HL-60 (cell line): ENCODE data around the gene DEDD.

ENCODE experiments used
- DNase-seq, 2 experiments: peaks; one replicate each; pipeline ENCODE4 v3.0.0-alpha.2; 2010 to 2020; ENCODE audit warnings: low read depth in 1 of 2, low spot score in 1 of 2
- H3K27ac ChIP-seq: fragments of 250-450 bp; sonication (Bioruptor Pico); replicated peaks from 2 replicates; pipeline ENCODE4 v1.5.1; 2020; ENCODE audit warnings: mild to moderate bottlenecking, moderate library complexity
- H3K27me3 ChIP-seq: fragments of 250-450 bp; sonication (Bioruptor Pico); 2 replicates; pipeline ENCODE4 v1.5.1; 2021; ENCODE audit warnings: mild to moderate bottlenecking, moderate library complexity; ENCODE audit not compliant: insufficient read depth, poor library complexity, severe bottlenecking
- H3K4me3 ChIP-seq: replicated peaks from 2 replicates; pipeline ENCODE4 v1.5.1; 2011; ENCODE audit warnings: mild to moderate bottlenecking, control low read depth, low read length; ENCODE audit not compliant: insufficient read depth
- GABPA ChIP-seq: IDR thresholded peaks from 2 replicates; pipeline ENCODE4 v1.6.1; 2012; ENCODE audit warnings: low read depth
- POLR2AphosphoS5 ChIP-seq: IDR thresholded peaks from 2 replicates; pipeline ENCODE4 v1.6.1; 2012; ENCODE audit warnings: low read depth
- SPI1 ChIP-seq: IDR thresholded peaks from 2 replicates; pipeline ENCODE4 v1.6.1; 2012; ENCODE audit warnings: low read depth, mild to moderate bottlenecking, borderline replicate concordance
- TF ChIP-seq, protein P1 (sequence below): IDR thresholded peaks from 2 replicates; pipeline ENCODE4 v1.6.1; 2012; ENCODE audit warnings: low read depth; ENCODE audit not compliant: insufficient replicate concordance
- TF ChIP-seq, protein P2 (sequence below): IDR thresholded peaks from one replicate; pipeline ENCODE4 v1.5.1; 2011; ENCODE audit warnings: low read length, control low read depth, inconsistent platforms; ENCODE audit not compliant: insufficient read depth

DEDD gene

DNA sequence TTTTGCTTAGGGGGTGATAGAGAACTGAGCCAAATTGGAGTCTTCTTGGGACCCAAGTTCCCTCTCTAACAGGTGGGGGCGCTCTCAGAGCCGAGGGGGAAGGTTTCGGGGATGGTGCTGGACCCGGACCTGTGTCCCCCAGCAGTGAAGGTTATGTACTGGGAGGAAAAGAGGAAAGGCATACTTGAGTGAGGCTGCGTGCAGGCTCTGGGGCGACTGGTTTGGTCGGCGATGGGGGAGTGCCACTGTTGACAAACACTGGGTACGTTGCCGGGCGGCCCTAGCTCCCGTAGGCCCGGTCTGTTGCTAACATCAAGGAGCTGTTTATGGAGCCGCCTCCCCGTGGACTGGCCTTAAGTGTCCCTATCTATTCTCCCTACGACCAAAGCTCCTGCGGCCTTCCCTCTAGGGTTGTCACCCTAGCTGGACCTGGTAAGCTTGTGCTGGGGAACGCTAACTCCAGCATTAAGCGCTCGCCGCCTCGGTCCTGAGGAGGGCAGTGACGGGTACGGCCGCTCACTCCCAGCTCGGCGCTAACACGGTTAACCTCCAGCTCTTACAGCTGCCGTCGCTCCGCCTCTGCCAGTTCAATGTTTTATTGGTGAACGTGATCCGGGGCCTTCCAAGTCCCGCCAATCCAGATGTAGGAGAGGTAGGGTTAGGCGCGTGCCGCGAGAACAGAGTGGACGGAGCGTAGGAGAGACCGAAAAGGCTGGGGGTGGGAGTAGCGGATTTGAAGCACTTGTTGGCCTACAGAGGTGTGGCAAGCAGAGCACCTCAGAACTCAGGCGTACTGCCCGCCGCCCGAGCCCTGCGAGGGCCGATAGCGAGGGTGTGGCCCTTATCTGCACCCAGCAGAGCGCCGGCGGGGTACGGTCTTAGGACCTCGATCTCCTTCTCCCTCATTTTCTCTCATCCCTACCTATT, 33.5 kb upstream of the DEDD start, which contains the start of gene PPOX:
TSS of gene PPOX (plus strand) at position 685 of the 927 bp plus-strand sequence. CDS start 422 bp downstream, outside the sequence.
- Histone ChIP-seq H3K27ac (peak within 1 kb of the TSS; percentile 88), H3K4me3 (peak within 1 kb of the TSS; percentile 77), H3K27me3 (no peaks in the 10 kb centered on the region)
- peak; percentile 70 for TF ChIP-seq POLR2AphosphoS5
- TF ChIP-seq, protein P1, sequence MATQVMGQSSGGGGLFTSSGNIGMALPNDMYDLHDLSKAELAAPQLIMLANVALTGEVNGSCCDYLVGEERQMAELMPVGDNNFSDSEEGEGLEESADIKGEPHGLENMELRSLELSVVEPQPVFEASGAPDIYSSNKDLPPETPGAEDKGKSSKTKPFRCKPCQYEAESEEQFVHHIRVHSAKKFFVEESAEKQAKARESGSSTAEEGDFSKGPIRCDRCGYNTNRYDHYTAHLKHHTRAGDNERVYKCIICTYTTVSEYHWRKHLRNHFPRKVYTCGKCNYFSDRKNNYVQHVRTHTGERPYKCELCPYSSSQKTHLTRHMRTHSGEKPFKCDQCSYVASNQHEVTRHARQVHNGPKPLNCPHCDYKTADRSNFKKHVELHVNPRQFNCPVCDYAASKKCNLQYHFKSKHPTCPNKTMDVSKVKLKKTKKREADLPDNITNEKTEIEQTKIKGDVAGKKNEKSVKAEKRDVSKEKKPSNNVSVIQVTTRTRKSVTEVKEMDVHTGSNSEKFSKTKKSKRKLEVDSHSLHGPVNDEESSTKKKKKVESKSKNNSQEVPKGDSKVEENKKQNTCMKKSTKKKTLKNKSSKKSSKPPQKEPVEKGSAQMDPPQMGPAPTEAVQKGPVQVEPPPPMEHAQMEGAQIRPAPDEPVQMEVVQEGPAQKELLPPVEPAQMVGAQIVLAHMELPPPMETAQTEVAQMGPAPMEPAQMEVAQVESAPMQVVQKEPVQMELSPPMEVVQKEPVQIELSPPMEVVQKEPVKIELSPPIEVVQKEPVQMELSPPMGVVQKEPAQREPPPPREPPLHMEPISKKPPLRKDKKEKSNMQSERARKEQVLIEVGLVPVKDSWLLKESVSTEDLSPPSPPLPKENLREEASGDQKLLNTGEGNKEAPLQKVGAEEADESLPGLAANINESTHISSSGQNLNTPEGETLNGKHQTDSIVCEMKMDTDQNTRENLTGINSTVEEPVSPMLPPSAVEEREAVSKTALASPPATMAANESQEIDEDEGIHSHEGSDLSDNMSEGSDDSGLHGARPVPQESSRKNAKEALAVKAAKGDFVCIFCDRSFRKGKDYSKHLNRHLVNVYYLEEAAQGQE: no peak
- TF ChIP-seq SPI1: peak; percentile 21; the same call in 1 of the 2 replicates
- TF ChIP-seq GABPA: no peak
- TF ChIP-seq, protein P2, sequence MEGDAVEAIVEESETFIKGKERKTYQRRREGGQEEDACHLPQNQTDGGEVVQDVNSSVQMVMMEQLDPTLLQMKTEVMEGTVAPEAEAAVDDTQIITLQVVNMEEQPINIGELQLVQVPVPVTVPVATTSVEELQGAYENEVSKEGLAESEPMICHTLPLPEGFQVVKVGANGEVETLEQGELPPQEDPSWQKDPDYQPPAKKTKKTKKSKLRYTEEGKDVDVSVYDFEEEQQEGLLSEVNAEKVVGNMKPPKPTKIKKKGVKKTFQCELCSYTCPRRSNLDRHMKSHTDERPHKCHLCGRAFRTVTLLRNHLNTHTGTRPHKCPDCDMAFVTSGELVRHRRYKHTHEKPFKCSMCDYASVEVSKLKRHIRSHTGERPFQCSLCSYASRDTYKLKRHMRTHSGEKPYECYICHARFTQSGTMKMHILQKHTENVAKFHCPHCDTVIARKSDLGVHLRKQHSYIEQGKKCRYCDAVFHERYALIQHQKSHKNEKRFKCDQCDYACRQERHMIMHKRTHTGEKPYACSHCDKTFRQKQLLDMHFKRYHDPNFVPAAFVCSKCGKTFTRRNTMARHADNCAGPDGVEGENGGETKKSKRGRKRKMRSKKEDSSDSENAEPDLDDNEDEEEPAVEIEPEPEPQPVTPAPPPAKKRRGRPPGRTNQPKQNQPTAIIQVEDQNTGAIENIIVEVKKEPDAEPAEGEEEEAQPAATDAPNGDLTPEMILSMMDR: peak; percentile 22
- DNase-seq: peak; percentile 89 to 99

DNA sequence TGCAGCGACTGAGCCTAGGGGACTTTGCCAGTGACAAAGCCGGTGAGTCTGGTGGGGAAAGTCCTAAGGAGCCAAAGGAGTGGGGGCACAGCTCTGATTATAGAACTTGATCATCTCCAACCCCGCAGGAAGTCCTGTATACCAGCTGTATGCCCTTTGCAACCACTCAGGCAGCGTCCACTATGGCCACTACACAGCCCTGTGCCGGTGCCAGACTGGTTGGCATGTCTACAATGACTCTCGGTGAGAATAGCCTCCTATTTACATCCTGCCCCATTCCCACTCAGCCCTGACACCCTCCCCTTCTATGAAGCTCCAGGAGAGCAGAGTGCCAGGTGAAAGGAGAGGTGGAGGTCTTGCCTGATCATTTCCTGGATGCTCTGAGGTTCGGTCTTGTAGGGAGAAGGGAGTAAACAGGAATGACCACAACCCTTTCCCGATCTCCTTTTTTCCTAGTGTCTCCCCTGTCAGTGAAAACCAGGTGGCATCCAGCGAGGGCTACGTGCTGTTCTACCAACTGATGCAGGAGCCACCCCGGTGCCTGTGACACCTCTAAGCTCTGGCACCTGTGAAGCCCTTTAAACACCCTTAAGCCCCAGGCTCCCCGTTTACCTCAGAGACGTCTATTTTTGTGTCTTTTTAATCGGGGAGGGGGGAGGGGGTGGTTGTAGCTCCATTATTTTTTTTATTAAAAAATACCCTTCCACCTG, 32.6 kb upstream of the DEDD start:
- TF ChIP-seq POLR2AphosphoS5 (no peak), GABPA (no peak), SPI1 (no peak)
- TF ChIP-seq, protein P2: no peak
- TF ChIP-seq, protein P1: no peak
- peak overlapping the region; percentile 77; the same call in 1 of the 2 replicates for H3K4me3 ChIP-seq

DNA sequence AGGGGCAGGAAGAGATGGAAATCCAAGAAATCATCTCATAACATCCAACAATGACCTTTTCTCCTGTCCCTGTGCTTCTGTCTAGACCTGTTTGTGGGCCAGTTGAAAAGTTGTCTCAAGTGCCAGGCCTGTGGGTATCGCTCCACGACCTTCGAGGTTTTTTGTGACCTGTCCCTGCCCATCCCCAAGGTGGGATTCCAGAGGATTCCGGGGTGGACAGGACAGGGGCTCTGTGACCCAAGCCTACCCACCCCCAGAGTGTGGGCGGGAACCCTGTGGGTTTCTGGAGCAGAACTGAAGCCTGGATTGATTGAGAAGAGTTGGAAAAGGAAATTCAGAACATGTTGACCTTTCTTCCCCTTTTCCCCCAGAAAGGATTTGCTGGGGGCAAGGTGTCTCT, 31.3 kb upstream of the DEDD start:
- DNase-seq: no peak
- H3K4me3 ChIP-seq: no peak overlapping the region
- TF ChIP-seq, protein P2: no peak
- TF ChIP-seq SPI1 (no peak), GABPA (no peak), POLR2AphosphoS5 (no peak)
- TF ChIP-seq, protein P1: no peak
- H3K27ac ChIP-seq: no peak overlapping the region
- no peaks in the 10 kb centered on the region for H3K27me3 ChIP-seq

More for the DNA sequence above, 32.6 kb upstream of the DEDD start:
- no peak for DNase-seq
- no peaks in the 10 kb centered on the region for H3K27me3 ChIP-seq
- peak overlapping the region; percentile 88 for H3K27ac ChIP-seq
